ENCODE measurements around the gene C17orf67. TPM values are rescaled to one million over a fixed set of nuclear protein-coding genes. Genes with fewer than 3 reads are reported as not detected.

Gene C17orf67
- total and polyA plus RNA-seq, 2 of the 8 experiments (the other 6 are each of a cell fraction or from before 2014, with no cell fraction given) = 0.67 to 2.2 TPM

DNA sequence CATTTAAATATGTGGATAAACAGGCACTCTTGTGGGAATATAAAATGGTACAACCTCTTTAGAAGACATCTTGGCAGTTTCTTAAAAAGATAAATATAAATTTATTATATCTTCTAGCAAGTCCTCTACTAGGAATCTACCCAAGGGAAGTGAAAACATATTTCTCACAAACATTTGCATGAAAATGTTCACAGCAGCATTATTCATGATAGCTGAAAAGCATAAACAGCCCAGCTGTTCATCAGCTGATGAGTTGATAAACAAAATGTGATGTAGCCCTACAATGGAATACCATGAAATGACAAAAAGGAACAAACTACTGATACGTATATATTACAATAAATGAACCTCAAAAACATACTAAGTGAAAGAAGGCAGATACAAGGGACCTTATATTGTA lies 12.2 kb upstream of the C17orf67 start (continued):
- no peak for TF ChIP-seq RNF2 (IDR thresholded peaks at IDR 0.05; ENCODE audit: borderline replicate concordance, low read depth, low read length, missing control alignments, poor library complexity, severe bottlenecking)
- no peak for TF ChIP-seq TEAD4 (IDR thresholded peaks at IDR 0.05; ENCODE audit: low read depth, low read length)
- no peak for TF ChIP-seq SUZ12 (IDR thresholded peaks at IDR 0.05; ENCODE audit: low read length)

Data from H1 (cell line).